ENCODE data around the gene BTNL3.

GRCh38 chr5:180988016-180988415 lies 630 bp upstream of the BTNL3 start:
- TF ChIP-seq CTCF (IDR thresholded peaks at IDR 0.05) (no peak), POLR2A (IDR thresholded peaks at IDR 0.05) (no peak), POLR2AphosphoS5 (IDR thresholded peaks at IDR 0.05) (no peak)
